Renal cortical epithelial cell (primary cell): ENCODE data around the gene NFATC2. TPM values are rescaled to one million over a fixed set of nuclear protein-coding genes. Genes with fewer than 3 reads are reported as not detected.
"Not testable (repeated sequence)": the region's sequence is repeated elsewhere in the genome, so short reads cannot be mapped to it uniquely, and the experiment has no call there.

Experiments
- DNase-seq: peaks from one replicate; pipeline ENCODE4 v3.0.0-alpha.2; 2011; ENCODE audit warnings: low read depth
- total RNA-seq: library from RNA; depleted of rRNA; stranded (reverse); fragments of >200 nt; gene quantifications from 2 replicates; pipeline ENCODE4 v1.2.3, GENCODE V29; 2014

Gene NFATC2
- total RNA-seq, 1 donor from 2014 or later: under 0.01 TPM

- DNase-seq: no peak
These were observed 47.2 kb downstream of the NFATC2 start for GRCh38 chr20:51495291-51495690.

- DNase-seq: no peak
These were observed 48.0 kb downstream of the NFATC2 start for GRCh38 chr20:51494241-51495110.

GRCh38 chr20:51493346-51493791 lies 49.1 kb downstream of the NFATC2 start:
- DNase-seq: no peak

- DNase-seq: no peak
These were observed 50.1 kb downstream of the NFATC2 start for GRCh38 chr20:51492167-51493092.

GRCh38 chr20:51491393-51491792 lies 51.1 kb downstream of the NFATC2 start:
- DNase-seq: no peak

- no peak for DNase-seq
These were observed 51.9 kb downstream of the NFATC2 start for GRCh38 chr20:51490635-51491034.

GRCh38 chr20:51489611-51490010 lies 52.9 kb downstream of the NFATC2 start:
- no peak for DNase-seq

GRCh38 chr20:51488331-51488730 lies 54.2 kb downstream of the NFATC2 start:
- DNase-seq: no peak

GRCh38 chr20:51487565-51488268 lies 54.8 kb downstream of the NFATC2 start:
- DNase-seq: peak; percentile 85

- DNase-seq: no peak
These were observed 55.4 kb downstream of the NFATC2 start for GRCh38 chr20:51487076-51487475.

- no peak for DNase-seq
These were observed 56.1 kb downstream of the NFATC2 start for GRCh38 chr20:51486197-51487005.

- DNase-seq: no peak
These were observed 57.7 kb downstream of the NFATC2 start for GRCh38 chr20:51484831-51485230.

- DNase-seq: no peak
These were observed 58.2 kb downstream of the NFATC2 start for GRCh38 chr20:51484141-51484815.

GRCh38 chr20:51482836-51483473 lies 59.6 kb downstream of the NFATC2 start:
- no peak for DNase-seq

- DNase-seq: peak; percentile 15
These were observed 61.1 kb downstream of the NFATC2 start for GRCh38 chr20:51481341-51481914.

GRCh38 chr20:51480507-51481270 lies 61.8 kb downstream of the NFATC2 start:
- DNase-seq: no peak

- DNase-seq: not testable (repeated sequence)
These were observed 66.4 kb downstream of the NFATC2 start for GRCh38 chr20:51476106-51476505.

GRCh38 chr20:51473771-51474170 lies 68.7 kb downstream of the NFATC2 start:
- DNase-seq: no peak

- no peak for DNase-seq
These were observed 69.3 kb downstream of the NFATC2 start for GRCh38 chr20:51473256-51473655.
